ENCODE results near the gene PLXNC1. TPM values are rescaled to one million over a fixed set of nuclear protein-coding genes. Genes with fewer than 3 reads are reported as not detected.

PLXNC1 gene
- total and polyA plus RNA-seq, 9 of the 15 experiments (the other 6 are each of a cell fraction or from before 2014, with no cell fraction given) = 0.08 to 0.87 (median 0.28) TPM

DNA sequence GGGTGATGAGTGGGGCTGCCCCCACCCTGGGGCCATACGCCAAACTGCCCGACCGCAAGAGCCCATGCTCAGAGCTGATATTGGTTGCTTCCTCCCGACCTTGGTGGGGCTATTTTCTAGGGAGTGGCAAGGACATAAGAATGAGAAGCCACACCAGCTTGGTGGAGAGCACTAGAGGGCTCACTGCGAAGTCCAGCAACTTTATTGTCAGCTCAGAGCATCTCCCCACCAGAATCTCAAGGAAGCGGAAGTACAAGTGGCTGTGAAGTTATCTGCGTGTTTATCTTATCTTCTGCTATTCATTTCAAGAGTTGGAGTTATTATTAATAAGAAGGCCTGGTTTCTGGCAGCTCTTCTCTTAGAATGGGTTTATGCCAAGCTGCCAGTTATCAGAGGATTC lies 4.9 kb upstream of the PLXNC1 start:
- DNase-seq (ENCODE audit: extremely low read depth in 1 of 4, low spot score in 3 of 4) = peak in 1 of 4 experiments; percentile 23
- Histone ChIP-seq H2AFZ (ENCODE audit: low read depth, low read length) (no peak overlapping the region), H3K27me3 (ENCODE audit: control insufficient read depth in 2 of 2, insufficient read depth in 2 of 2, low read length in 2 of 2) (peaks cover 18 to 66% of the 10 kb centered on the region in 2 experiments; a peak in 4 of 5 replicates), H3K27ac (ENCODE audit: extremely low read depth, low read depth, low read length) (no peak overlapping the region), H4K20me1 (replicated peaks; ENCODE audit: control insufficient read depth, insufficient read depth, low read length) (no peaks in the 10 kb centered on the region), H3K9me3 (replicated peaks; ENCODE audit: control insufficient read depth, insufficient read depth, low read depth, low read length) (no peaks in the 10 kb centered on the region), H3K9ac (ENCODE audit: insufficient read depth in 1 of 2, low read depth in 2 of 2, low read length in 2 of 2) (no peak overlapping the region), H3K79me2 (ENCODE audit: control insufficient read depth, insufficient read depth, low read length) (no peaks in the 10 kb centered on the region), H3K36me3 (ENCODE audit: control insufficient read depth, insufficient read depth, low read length) (no peaks in the 10 kb centered on the region), H3K4me1 (replicated peaks in 1 of 2; ENCODE audit: control insufficient read depth in 2 of 2, insufficient read depth in 2 of 2, low read length in 2 of 2) (peaks cover 9 to 15% of the 10 kb centered on the region in 2 experiments; a peak in 4 of 5 replicates), H3K4me2 (ENCODE audit: insufficient read depth, low read length) (no peak overlapping the region), H3K4me3 (no peak overlapping the region), H3K9me1 (ENCODE audit: control insufficient read depth, insufficient read depth, low read length) (no peaks in the 10 kb centered on the region)
- in situ Hi-C loops (cut with MboI) (no loop called here), intact Hi-C loops (cut with micrococcal nuclease) (loop anchor here (5.0 kb wide), 1 partner anchor 54 kb away; no protein-coding TSS in a partner anchor)
- peak; percentile 19; the same call in 1 of the 2 replicates for TF ChIP-seq CBFA2T3 (IDR thresholded peaks at IDR 0.05)
- TF ChIP-seq GATAD2B (IDR thresholded peaks at IDR 0.05; ENCODE audit: borderline replicate concordance) = no peak
- TF ChIP-seq ZBTB40 (IDR thresholded peaks at IDR 0.05) = peak; percentile 76
- no peak for TF ChIP-seq ZBTB40 (CRISPR knock-in tag; IDR thresholded peaks at IDR 0.05)
- no peak for TF ChIP-seq DACH1 (IDR thresholded peaks at IDR 0.05; ENCODE audit: partially characterized antibody)
- peak; percentile 18; the same call in 1 of the 2 replicates for TF ChIP-seq CTBP1 (IDR thresholded peaks at IDR 0.05; ENCODE audit: borderline replicate concordance)
- 0 out of 4 replicates have a peak, but pooled peaks of 1 of the 2 experiments have one; percentile 19 for TF ChIP-seq RAD21 (CRISPR knock-in tag; conservative IDR thresholded peaks at IDR 0.05 in 1 of 2, IDR thresholded peaks at IDR 0.05 in 1 of 2)
- no TSS peak for BruUV-seq (replicated peaks)
- POLR2A ChIA-PET = interaction anchor here (0.5 to 1.2 kb wide), 3 partner anchors 15 to 19 kb away, joined by 3 to 5 read pairs (median 4); no protein-coding TSS in a partner anchor
- WGBS (ENCODE audit: insufficient coverage, low coverage, missing lambda C conversion rate) = 5% methylated on average over 7 of the region's 7 CpGs
- ATAC-seq = peak; percentile 16; the same call in 2 of the 3 replicates
- FAIRE-seq = peak; percentile 55
- CTCF ChIA-PET (ENCODE audit: low intra/inter-chr PET ratio) = interaction anchor here (0.7 kb wide), 1 partner anchor 1193 kb away, joined by 3 read pairs; no protein-coding TSS in a partner anchor

All from K562 (cell line).